ENCODE data around the gene GRK2.
"Not testable (repeated sequence)": the region's sequence is repeated elsewhere in the genome, so short reads cannot be mapped to it uniquely, and the experiment has no call there.

Gene GRK2

GRCh38 chr11:67314218-67314617 lies 47.9 kb downstream of the GRK2 start:
- DNase-seq (ENCODE audit: low spot score): no peak

GRCh38 chr11:67315325-67315909 lies 49.1 kb downstream of the GRK2 start:
- no peak for DNase-seq (ENCODE audit: low spot score)

DNA sequence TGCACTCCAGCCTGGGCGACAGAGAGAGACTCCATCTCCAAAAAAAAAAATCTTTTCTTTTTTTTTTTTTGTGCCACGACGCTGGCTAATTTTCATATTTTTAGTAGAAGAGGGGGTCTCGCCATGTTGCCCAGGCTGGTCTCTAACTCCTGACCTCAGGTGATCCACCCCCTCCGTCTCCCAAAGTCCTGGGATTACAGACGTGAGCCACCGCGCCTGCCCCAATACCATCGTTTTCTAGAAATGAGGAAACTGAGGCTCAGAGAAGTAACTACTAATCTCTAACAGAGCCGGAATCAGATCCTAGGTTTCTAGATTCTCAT lies 50.6 kb downstream of the GRK2 start:
- DNase-seq (ENCODE audit: low spot score): no peak

GRCh38 chr11:67317205-67317887 lies 51.1 kb downstream of the GRK2 start:
- peak; percentile 98 for DNase-seq (ENCODE audit: low spot score)

GRCh38 chr11:67317888-67318555 lies 51.7 kb downstream of the GRK2 start:
- no peak for DNase-seq (ENCODE audit: low spot score)

DNA sequence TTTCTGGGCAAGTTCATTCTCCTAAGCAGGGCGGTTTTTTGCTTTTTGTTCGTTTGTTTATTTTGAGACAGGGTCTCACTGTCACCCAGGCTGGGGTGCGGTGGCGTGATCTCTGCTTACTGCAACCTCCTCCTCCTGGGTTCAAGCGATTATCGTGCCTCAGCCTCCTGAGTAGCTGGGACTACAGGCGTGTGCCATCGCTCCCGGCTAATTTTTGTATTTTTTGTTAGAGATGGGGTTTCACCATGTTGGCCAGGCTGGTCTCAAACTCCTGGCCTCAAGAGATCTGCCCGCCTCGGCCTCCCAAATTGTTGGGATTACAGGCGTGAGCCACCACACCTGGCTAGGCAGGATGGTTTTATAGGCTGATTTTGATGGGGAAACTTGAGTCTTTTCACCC lies 52.6 kb downstream of the GRK2 start:
- not testable (repeated sequence) for DNase-seq (ENCODE audit: low spot score)

DNA sequence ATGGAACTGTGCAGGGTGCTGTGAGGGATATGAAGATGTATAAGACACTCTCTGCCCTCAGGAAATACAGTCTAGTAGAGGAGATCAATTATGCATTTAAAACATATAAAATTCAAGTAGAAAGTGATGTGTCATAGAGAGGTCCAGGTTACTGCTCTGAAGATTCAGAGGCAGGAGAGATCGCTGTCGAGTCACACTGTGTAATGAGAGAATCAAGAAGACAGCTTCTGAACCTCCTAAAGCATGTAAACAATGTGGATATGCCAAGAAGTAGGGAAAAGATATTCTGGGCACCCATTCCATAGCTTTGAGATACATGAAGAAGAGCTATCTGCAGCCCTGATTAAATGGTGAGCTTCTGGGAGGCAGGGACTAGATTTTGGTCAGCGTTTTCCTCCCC lies 53.7 kb downstream of the GRK2 start:
- DNase-seq (ENCODE audit: low spot score): no peak

- no peak for DNase-seq (ENCODE audit: low spot score)
Observed at GRCh38 chr11:67320691-67321090, 54.4 kb downstream of the GRK2 start.

- DNase-seq (ENCODE audit: low spot score): no peak
Observed at GRCh38 chr11:67321313-67321871, 55.1 kb downstream of the GRK2 start.

DNA sequence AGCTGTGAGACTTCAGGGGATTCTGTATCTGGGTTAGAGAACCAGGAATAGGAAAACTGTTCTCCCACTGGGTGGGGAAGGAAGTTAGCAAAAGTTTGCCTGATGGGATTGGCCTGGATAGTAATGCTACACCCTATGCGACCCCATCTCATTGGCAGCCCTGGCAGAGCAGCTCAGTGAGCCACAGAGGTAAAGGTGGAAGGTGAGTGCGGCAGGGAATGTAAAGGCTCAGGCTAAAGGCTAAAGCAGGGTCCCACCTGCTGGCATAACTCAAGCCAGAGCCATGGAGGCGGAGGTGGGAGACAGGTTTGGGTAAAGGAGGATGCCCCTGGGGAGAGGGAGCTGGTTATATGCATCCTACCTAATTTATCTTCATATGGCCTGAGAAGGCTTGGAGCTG lies 55.8 kb downstream of the GRK2 start:
- DNase-seq (ENCODE audit: low spot score): no peak

- no peak for DNase-seq (ENCODE audit: low spot score)
Observed at GRCh38 chr11:67323526-67323925, 57.3 kb downstream of the GRK2 start.

GRCh38 chr11:67332081-67332691 lies 65.9 kb downstream of the GRK2 start:
- DNase-seq (ENCODE audit: low spot score): no peak

Measured in iPS-NIHi11 (cell line).